HepG2 (cell line): Measurements from ENCODE around the gene SP3. TPM values are rescaled to one million over a fixed set of nuclear protein-coding genes. Genes with fewer than 3 reads are reported as not detected.
A peak's percentile ranks its signal among the peaks of the same experiment; 100 is the strongest.

Experiments
- ADNP ChIP-seq: sonication (generic); formaldehyde crosslinking; IDR thresholded peaks from 2 replicates; pipeline ENCODE4 v1.4.0; 2020; ENCODE audit warnings: missing genetic modification reagents
- AHR ChIP-seq: IDR thresholded peaks from 2 replicates; pipeline ENCODE4 v1.6.1; 2018; ENCODE audit warnings: missing genetic modification reagents, missing compliant biosample characterization
- BHLHE40 ChIP-seq: IDR thresholded peaks from 2 replicates; pipeline ENCODE4 v1.6.1; 2011; ENCODE audit warnings: low read length, improper control_type of control experiment
- CBX2 ChIP-seq, 2 experiments: fragments of 200-600 bp in 1 of 2; sonication (generic); formaldehyde crosslinking in 1 of 2; IDR thresholded peaks; 2 replicates each; pipeline versions ENCODE4 v1.7.0 to v1.8.1; 2018 to 2022; ENCODE audit warnings: low read depth in 2 of 2, low read length in 1 of 2, mild to moderate bottlenecking in 1 of 2, missing genetic modification reagents in 1 of 2
- FOSL2 ChIP-seq: sonication (generic); formaldehyde crosslinking; IDR thresholded peaks from 2 replicates; pipeline ENCODE4 v1.4.0; 2020; ENCODE audit warnings: missing genetic modification reagents
- HNRNPUL1 ChIP-seq: fragments of 200-400 bp; formaldehyde crosslinking; IDR thresholded peaks from 2 replicates; pipeline ENCODE4 v1.6.1; 2017; ENCODE audit warnings: low read depth, mild to moderate bottlenecking, low read length, moderate library complexity
- ISL2 ChIP-seq: sonication (generic); formaldehyde crosslinking; IDR thresholded peaks from 2 replicates; pipeline ENCODE4 v1.5.0; 2020; ENCODE audit warnings: missing genetic modification reagents
- KDM5B ChIP-seq: sonication (generic); formaldehyde crosslinking; IDR thresholded peaks from 2 replicates; pipeline ENCODE4 v1.4.0; 2020; ENCODE audit warnings: missing genetic modification reagents, mild to moderate bottlenecking, borderline replicate concordance
- LCORL ChIP-seq, 2 experiments: fragments of 450-650 bp in 1 of 2; sonication (generic) in 1 of 2; formaldehyde crosslinking in 1 of 2; IDR thresholded peaks; 2 replicates each; pipeline versions ENCODE4 v1.5.0 to v1.6.1; 2017 to 2020; ENCODE audit warnings: antibody characterized with exemption in 1 of 2, missing genetic modification reagents in 1 of 2
- MEF2D ChIP-seq: sonication (generic); formaldehyde crosslinking; IDR thresholded peaks from 2 replicates; pipeline ENCODE4 v1.5.1; 2020; ENCODE audit warnings: mild to moderate bottlenecking, missing genetic modification reagents
- NFE2L2 ChIP-seq: fragments of 150-350 bp; IDR thresholded peaks from 2 replicates; pipeline ENCODE4 v1.6.1; 2014; ENCODE audit warnings: low read length
- PHF21A ChIP-seq: sonication (generic); formaldehyde crosslinking; IDR thresholded peaks from 2 replicates; pipeline ENCODE4 v1.5.0; 2020; ENCODE audit warnings: mild to moderate bottlenecking, missing genetic modification reagents
- RBFOX2 ChIP-seq: fragments of 200-400 bp; formaldehyde crosslinking; IDR thresholded peaks from 2 replicates; pipeline ENCODE4 v1.6.1; 2017; ENCODE audit warnings: low read depth, mild to moderate bottlenecking, low read length
- SMAD1 ChIP-seq: sonication (generic); formaldehyde crosslinking; IDR thresholded peaks from 2 replicates; pipeline ENCODE4 v1.4.0; 2020; ENCODE audit warnings: missing genetic modification reagents, low read depth, mild to moderate bottlenecking, borderline replicate concordance
- SP5 ChIP-seq: IDR thresholded peaks from 2 replicates; pipeline ENCODE4 v1.6.1; 2016; ENCODE audit warnings: low read depth, borderline replicate concordance
- SSRP1 ChIP-seq: IDR thresholded peaks from 2 replicates; pipeline ENCODE4 v1.6.1; 2016; ENCODE audit warnings: control low read depth
- TCF7 ChIP-seq: sonication (generic); IDR thresholded peaks from 2 replicates; pipeline ENCODE4 v1.6.1; 2016; ENCODE audit warnings: antibody characterized with exemption, low read depth
- WIZ ChIP-seq: sonication (generic); formaldehyde crosslinking; IDR thresholded peaks from 2 replicates; pipeline ENCODE4 v1.5.1; 2020; ENCODE audit warnings: mild to moderate bottlenecking, missing genetic modification reagents
- ZBTB3 ChIP-seq: sonication (generic); formaldehyde crosslinking; IDR thresholded peaks from 2 replicates; pipeline ENCODE4 v1.4.0; 2020; ENCODE audit warnings: low read depth, mild to moderate bottlenecking, moderate library complexity, missing genetic modification reagents, borderline replicate concordance
- ZFP37 ChIP-seq: sonication (generic); formaldehyde crosslinking; IDR thresholded peaks from 2 replicates; pipeline ENCODE4 v1.4.0; 2020; ENCODE audit warnings: missing genetic modification reagents, borderline replicate concordance
- ZNF138 ChIP-seq: sonication (generic); formaldehyde crosslinking; IDR thresholded peaks from 2 replicates; pipeline ENCODE4 v1.5.0; 2020; ENCODE audit warnings: mild to moderate bottlenecking, low read depth, missing genetic modification reagents
- ZNF207 ChIP-seq: fragments of 450-650 bp; IDR thresholded peaks from 2 replicates; pipeline ENCODE4 v1.6.1; 2016; ENCODE audit warnings: antibody characterized with exemption, borderline replicate concordance
- ZNF383 ChIP-seq: sonication (generic); formaldehyde crosslinking; IDR thresholded peaks from 2 replicates; pipeline ENCODE4 v1.4.0; 2020; ENCODE audit warnings: missing genetic modification reagents, mild to moderate bottlenecking, borderline replicate concordance
- ZNF432 ChIP-seq: sonication (generic); formaldehyde crosslinking; IDR thresholded peaks from 2 replicates; pipeline ENCODE4 v1.5.0; 2020; ENCODE audit warnings: missing genetic modification reagents, mild to moderate bottlenecking, borderline replicate concordance
- ZNF530 ChIP-seq: sonication (generic); formaldehyde crosslinking; IDR thresholded peaks from 2 replicates; pipeline ENCODE4 v1.5.0; 2020; ENCODE audit warnings: low read depth, mild to moderate bottlenecking, missing genetic modification reagents
- ZNF552 ChIP-seq: sonication (generic); formaldehyde crosslinking; IDR thresholded peaks from 2 replicates; pipeline ENCODE4 v1.9.0; 2022; ENCODE audit warnings: missing genetic modification reagents, mild to moderate bottlenecking, borderline replicate concordance
- ZNF557 ChIP-seq: sonication (generic); formaldehyde crosslinking; IDR thresholded peaks from 2 replicates; pipeline ENCODE4 v1.4.0; 2020; ENCODE audit warnings: missing genetic modification reagents
- ZNF607 ChIP-seq: sonication (generic); formaldehyde crosslinking; IDR thresholded peaks from 2 replicates; pipeline ENCODE4 v1.5.1; 2020; ENCODE audit warnings: missing genetic modification reagents, mild to moderate bottlenecking, borderline replicate concordance
- ZNF678 ChIP-seq: sonication (generic); formaldehyde crosslinking; IDR thresholded peaks from 2 replicates; pipeline ENCODE4 v1.4.0; 2020; ENCODE audit warnings: mild to moderate bottlenecking, missing genetic modification reagents
- ZNF749 ChIP-seq: sonication (generic); formaldehyde crosslinking; IDR thresholded peaks from 2 replicates; pipeline ENCODE4 v1.8.0; 2022; ENCODE audit warnings: mild to moderate bottlenecking, missing genetic modification reagents, moderate library complexity, borderline replicate concordance
- ZNF782 ChIP-seq: sonication (generic); formaldehyde crosslinking; IDR thresholded peaks from 2 replicates; pipeline ENCODE4 v1.4.0; 2020; ENCODE audit warnings: missing genetic modification reagents, mild to moderate bottlenecking, borderline replicate concordance
- ZZZ3 ChIP-seq: sonication (generic); formaldehyde crosslinking; IDR thresholded peaks from 2 replicates; pipeline ENCODE4 v1.4.0; 2020; ENCODE audit warnings: missing genetic modification reagents, mild to moderate bottlenecking, borderline replicate concordance
- polyA plus RNA-seq, 8 experiments: library from polyadenylated mRNA; depleted of rRNA in 3 of 8; stranded (reverse) in 7 of 8; unstranded in 1 of 8; fragments of >200 nt; fragmentation: Illumina TruSeq in 4 of 8; extraction: Trizol in 4 of 8; gene quantifications; 2 replicates each; pipeline versions ENCODE4 v1.2.1 to v1.2.3, GENCODE V29; 2011 to 2016; ENCODE audit warnings: low read depth in 4 of 8, missing spikeins in 1 of 8, mixed read lengths in 1 of 8; ENCODE audit not compliant: insufficient read depth in 1 of 8
- total RNA-seq, 5 experiments: library from RNA; depleted of rRNA; stranded (reverse); fragments of >200 nt; fragmentation: Illumina TruSeq; extraction: Trizol; gene quantifications; 2 replicates each; pipeline ENCODE4 v1.2.3, GENCODE V29; 2016; ENCODE audit warnings: low read depth in 1 of 5

Gene SP3
- total and polyA plus RNA-seq, 2 of the 13 experiments (the other 11 are each of a cell fraction or from before 2014, with no cell fraction given) = 57.3 to 132 TPM

- no peak for TF ChIP-seq KDM5B (CRISPR knock-in tag)
- TF ChIP-seq AHR = no peak
- no peak for TF ChIP-seq ZNF678 (CRISPR knock-in tag)
- no peak for TF ChIP-seq ZNF138 (CRISPR knock-in tag)
- TF ChIP-seq FOSL2 (CRISPR knock-in tag) = no peak
- TF ChIP-seq ZBTB3 (CRISPR knock-in tag) = no peak; the same call in 1 of the 2 replicates
- 0 out of 2 replicates have a peak, but pooled peaks have one; percentile 4 for TF ChIP-seq ZNF607 (CRISPR knock-in tag)
- no peak for TF ChIP-seq ZNF749 (CRISPR knock-in tag)
- peak; percentile 51; the same call in 1 of the 2 replicates for TF ChIP-seq RBFOX2
- TF ChIP-seq ZNF552 (CRISPR knock-in tag) = no peak
- no peak for TF ChIP-seq PHF21A
- peak; percentile 45; the same call in 1 of the 2 replicates for TF ChIP-seq SP5 (CRISPR knock-in tag)
- TF ChIP-seq WIZ (CRISPR knock-in tag) = no peak
- no peak for TF ChIP-seq BHLHE40
- TF ChIP-seq ZNF207 = no peak
- TF ChIP-seq ZNF432 = no peak
- no peak for TF ChIP-seq ZNF383
- no peak for TF ChIP-seq ISL2 (CRISPR knock-in tag)
- no peak for TF ChIP-seq TCF7
- no peak for TF ChIP-seq HNRNPUL1
- no peak for TF ChIP-seq LCORL (IDR thresholded peaks at IDR 0.05)
- no peak for TF ChIP-seq LCORL (CRISPR knock-in tag; IDR thresholded peaks at IDR 0.05)
- no peak for TF ChIP-seq ZZZ3 (CRISPR knock-in tag)
- TF ChIP-seq ZNF557 (CRISPR knock-in tag) = 0 out of 2 replicates have a peak, but pooled peaks have one; percentile 32
- no peak for TF ChIP-seq CBX2 (IDR thresholded peaks at IDR 0.05; ENCODE audit: low read depth, low read length)
- no peak for TF ChIP-seq CBX2 (CRISPR knock-in tag; IDR thresholded peaks at IDR 0.05; ENCODE audit: low read depth)
- no peak for TF ChIP-seq ZNF782 (CRISPR knock-in tag)
- TF ChIP-seq ZNF530 = no peak
- TF ChIP-seq SMAD1 = no peak
- no peak for TF ChIP-seq NFE2L2
- peak; percentile 33; the same call in 1 of the 2 replicates for TF ChIP-seq ZFP37
- TF ChIP-seq ADNP (CRISPR knock-in tag) = no peak
- no peak; the same call in 1 of the 2 replicates for TF ChIP-seq SSRP1 (CRISPR knock-in tag)
- TF ChIP-seq MEF2D (CRISPR knock-in tag) = no peak
Observed at GRCh38 chr2:173964565-173965371, 405 bp downstream of the SP3 start (continued).
